PC-3 (cell line): ENCODE data around the gene FBXL19. TPM values are rescaled to one million over a fixed set of nuclear protein-coding genes. Genes with fewer than 3 reads are reported as not detected.

Source experiments
- ATAC-seq: fragments of 200-7000 bp; cut with Tn5 transposase; 2 replicates; pipeline ENCODE4 v1.9.1; 2020; ENCODE audit warnings: mild to moderate bottlenecking, moderate library complexity
- BruUV-seq: library from RNA; stranded (reverse); fragments of 400-500 nt; replicated peaks from 2 replicates; lab custom pipeline; 2021; lab: Mats Ljungman, UMichigan
- CTCF ChIA-PET: fragments of 300-600 bp; sonication (Branson Sonifier 250); formaldehyde crosslinking; loops from one replicate; lab custom pipeline; 2022; ENCODE audit warnings: antibody characterized with exemption; lab: Charles Lee
- POLR2A ChIA-PET: fragments of 300-600 bp; sonication (Branson Sonifier 250); formaldehyde crosslinking; loops from one replicate; lab custom pipeline; 2022; ENCODE audit warnings: antibody characterized with exemption; ENCODE audit not compliant: unreplicated experiment; lab: Charles Lee
- DNase-seq: peaks from one replicate; pipeline ENCODE4 v3.0.0-alpha.2; 2015
- H2AFZ ChIP-seq: fragments of 300-600 bp; sonication (generic); 2 replicates; pipeline ENCODE4 v1.6.0; 2016; ENCODE audit warnings: antibody characterized with exemption, low read length
- H3F3A ChIP-seq: fragments of 300-600 bp; sonication (generic); one replicate; pipeline ENCODE4 v1.6.0; 2017; ENCODE audit warnings: antibody characterized with exemption, low read length, control low read depth, mild to moderate bottlenecking; ENCODE audit not compliant: unreplicated experiment
- H3K27ac ChIP-seq: fragments of 300-600 bp; sonication (generic); 2 replicates; pipeline ENCODE4 v1.5.1; 2016; ENCODE audit warnings: mild to moderate bottlenecking, low read length
- H3K27me3 ChIP-seq: fragments of 300-600 bp; sonication (generic); 2 replicates; pipeline ENCODE4 v1.6.1; 2016; ENCODE audit warnings: low read length, mixed read lengths
- H3K36me3 ChIP-seq: fragments of 300-600 bp; sonication (generic); 2 replicates; pipeline ENCODE4 v1.6.1; 2016; ENCODE audit warnings: low read depth, mixed run types, low read length, mixed read lengths
- H3K4me1 ChIP-seq: fragments of 300-600 bp; sonication (generic); 2 replicates; pipeline ENCODE4 v1.5.1; 2016; ENCODE audit warnings: low read length; ENCODE audit not compliant: insufficient read depth
- H3K4me2 ChIP-seq: fragments of 300-600 bp; sonication (generic); 2 replicates; pipeline ENCODE4 v1.6.0; 2016; ENCODE audit warnings: low read length
- H3K4me3 ChIP-seq: fragments of 300-600 bp; sonication (generic); 2 replicates; pipeline ENCODE4 v1.5.1; 2016; ENCODE audit warnings: mild to moderate bottlenecking, low read length, mixed read lengths
- H3K79me2 ChIP-seq: fragments of 300-600 bp; sonication (generic); 2 replicates; pipeline ENCODE4 v1.6.1; 2017; ENCODE audit warnings: low read length, mixed read lengths
- H3K9ac ChIP-seq: fragments of 300-600 bp; sonication (generic); 2 replicates; pipeline ENCODE4 v1.6.0; 2016; ENCODE audit warnings: mild to moderate bottlenecking, low read length
- H3K9me2 ChIP-seq: fragments of 300-600 bp; sonication (generic); replicated peaks from 2 replicates; pipeline ENCODE4 v1.6.1; 2016; ENCODE audit warnings: mixed run types, low read length, mixed read lengths
- H3K9me3 ChIP-seq: fragments of 300-600 bp; sonication (generic); 2 replicates; pipeline ENCODE4 v1.6.1; 2016; ENCODE audit warnings: low read length, mixed read lengths
- H4K20me1 ChIP-seq: fragments of 300-600 bp; sonication (generic); 2 replicates; pipeline ENCODE4 v1.6.1; 2016; ENCODE audit warnings: low read length, mixed read lengths
- EZH2 ChIP-seq: fragments of 300-600 bp; sonication (generic); IDR thresholded peaks from one replicate; pipeline ENCODE4 v1.6.1; 2017; ENCODE audit warnings: antibody characterized with exemption, mild to moderate bottlenecking, low read length; ENCODE audit not compliant: unreplicated experiment
- EZH2phosphoT487 ChIP-seq: fragments of 300-600 bp; sonication (generic); IDR thresholded peaks from 2 replicates; pipeline ENCODE4 v1.6.1; 2018; ENCODE audit warnings: mild to moderate bottlenecking, antibody characterized with exemption, low read length, borderline replicate concordance
- intact Hi-C: fragments of 100-400 bp; cut with micrococcal nuclease; formaldehyde crosslinking; loops from 2 replicates; pipeline ENCODE4 v1.9.0; 2023
- total RNA-seq: library from RNA; depleted of rRNA; stranded (reverse); fragments of >200 nt; gene quantifications from 2 replicates; pipeline ENCODE4 v1.2.3, GENCODE V29; 2014
- TF ChIP-seq, protein P1 (sequence below): fragments of 300-600 bp; sonication (generic); conservative IDR thresholded peaks from 2 replicates; pipeline ENCODE4 v1.5.1; 2017; ENCODE audit warnings: antibody characterized with exemption, low read depth, mild to moderate bottlenecking, low read length

FBXL19 gene
- total RNA-seq, 1 experiment from 2014 or later, result 36.2 TPM

DNA sequence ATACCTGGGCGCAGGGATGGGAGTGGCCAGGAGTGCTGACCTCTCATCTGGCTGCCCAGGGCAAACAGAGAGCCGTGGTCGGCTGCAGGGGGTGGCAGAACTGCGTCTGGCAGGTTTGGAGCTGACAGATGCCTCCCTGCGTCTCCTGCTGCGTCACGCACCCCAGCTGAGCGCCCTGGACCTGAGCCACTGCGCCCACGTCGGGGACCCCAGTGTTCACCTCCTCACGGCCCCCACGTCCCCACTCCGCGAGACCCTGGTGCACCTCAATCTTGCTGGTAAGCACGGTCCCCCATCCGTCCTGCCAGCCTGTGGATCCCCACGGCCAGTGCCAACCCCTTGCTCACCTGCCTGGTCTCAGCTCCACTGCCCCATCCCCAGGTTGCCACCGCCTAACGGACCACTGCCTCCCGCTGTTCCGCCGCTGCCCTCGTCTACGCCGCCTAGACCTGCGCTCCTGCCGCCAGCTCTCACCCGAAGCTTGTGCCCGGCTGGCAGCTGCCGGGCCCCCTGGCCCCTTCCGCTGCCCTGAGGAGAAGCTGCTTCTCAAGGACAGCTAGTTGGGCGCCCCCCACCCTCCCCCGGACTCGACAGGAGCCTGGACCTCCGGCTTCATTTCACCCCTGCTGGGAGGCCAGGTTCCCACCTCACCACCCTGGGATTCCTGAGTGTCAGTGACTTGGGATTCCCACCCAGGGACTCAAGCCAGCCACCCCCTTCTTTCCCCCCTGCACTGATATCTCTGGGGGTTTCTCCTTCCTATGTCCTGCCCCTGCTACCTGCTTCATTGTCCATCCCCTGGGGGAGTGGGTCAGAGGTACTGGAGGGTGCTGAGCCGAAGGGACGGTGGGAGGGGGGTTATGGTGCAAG lies 23.5 kb downstream of the FBXL19 start:
- Histone ChIP-seq H3K9me3 (no peaks in the 10 kb centered on the region), H3K79me2 (no peaks in the 10 kb centered on the region), H3K27ac (no peak overlapping the region), H3K4me3 (no peak overlapping the region), H3K4me2 (no peak overlapping the region), H3K27me3 (no peaks in the 10 kb centered on the region), H2AFZ (no peak overlapping the region), H3K36me3 (peaks cover 3% of the 10 kb centered on the region; the same call in 1 of the 2 replicates), H3F3A (no peaks in the 10 kb centered on the region), H3K9ac (no peak overlapping the region), H3K4me1 (peaks cover 13% of the 10 kb centered on the region), H4K20me1 (no peaks in the 10 kb centered on the region), H3K9me2 (no peaks in the 10 kb centered on the region)
- no peak for ATAC-seq
- intact Hi-C loops, result no loop called here
- DNase-seq, result no peak
- CTCF ChIA-PET, result no interaction called here
- POLR2A ChIA-PET, result no interaction called here
- no peak for TF ChIP-seq EZH2phosphoT487
- TF ChIP-seq EZH2, result no peak
- TF ChIP-seq, protein P1, sequence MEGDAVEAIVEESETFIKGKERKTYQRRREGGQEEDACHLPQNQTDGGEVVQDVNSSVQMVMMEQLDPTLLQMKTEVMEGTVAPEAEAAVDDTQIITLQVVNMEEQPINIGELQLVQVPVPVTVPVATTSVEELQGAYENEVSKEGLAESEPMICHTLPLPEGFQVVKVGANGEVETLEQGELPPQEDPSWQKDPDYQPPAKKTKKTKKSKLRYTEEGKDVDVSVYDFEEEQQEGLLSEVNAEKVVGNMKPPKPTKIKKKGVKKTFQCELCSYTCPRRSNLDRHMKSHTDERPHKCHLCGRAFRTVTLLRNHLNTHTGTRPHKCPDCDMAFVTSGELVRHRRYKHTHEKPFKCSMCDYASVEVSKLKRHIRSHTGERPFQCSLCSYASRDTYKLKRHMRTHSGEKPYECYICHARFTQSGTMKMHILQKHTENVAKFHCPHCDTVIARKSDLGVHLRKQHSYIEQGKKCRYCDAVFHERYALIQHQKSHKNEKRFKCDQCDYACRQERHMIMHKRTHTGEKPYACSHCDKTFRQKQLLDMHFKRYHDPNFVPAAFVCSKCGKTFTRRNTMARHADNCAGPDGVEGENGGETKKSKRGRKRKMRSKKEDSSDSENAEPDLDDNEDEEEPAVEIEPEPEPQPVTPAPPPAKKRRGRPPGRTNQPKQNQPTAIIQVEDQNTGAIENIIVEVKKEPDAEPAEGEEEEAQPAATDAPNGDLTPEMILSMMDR, result no peak
- no TSS peak for BruUV-seq

- ChIA-PET CTCF (no interaction called here), POLR2A (no interaction called here)
- no peaks in the 10 kb centered on the region for H3K9me3 ChIP-seq
- peaks cover 8% of the 10 kb centered on the region for H3K4me1 ChIP-seq
- H3F3A ChIP-seq, result no peaks in the 10 kb centered on the region
- H3K27me3 ChIP-seq, result no peaks in the 10 kb centered on the region
- H2AFZ ChIP-seq, result no peak overlapping the region
- H3K36me3 ChIP-seq, result peaks cover 3% of the 10 kb centered on the region; the same call in 1 of the 2 replicates
- no peak overlapping the region for H3K27ac ChIP-seq
- intact Hi-C loops, result no loop called here
- H3K9ac ChIP-seq, result no peak overlapping the region
- H3K9me2 ChIP-seq, result no peaks in the 10 kb centered on the region
- TF ChIP-seq, protein P1, result no peak
- TF ChIP-seq EZH2phosphoT487 (no peak), EZH2 (no peak)
- no peaks in the 10 kb centered on the region for H3K79me2 ChIP-seq
- no peaks in the 10 kb centered on the region for H4K20me1 ChIP-seq
- H3K4me2 ChIP-seq, result no peak overlapping the region
- DNase-seq, result no peak
- no peak overlapping the region for H3K4me3 ChIP-seq
- no TSS peak for BruUV-seq
- ATAC-seq, result no peak
Observed at GRCh38 chr16:30947541-30947858, 24.1 kb downstream of the FBXL19 start.
